CD4-positive, alpha-beta T cell treated with Interleukin-1 beta for 1 hour (primary cell): ENCODE results near the gene CCND2.
A peak's percentile ranks its signal among the peaks of the same experiment; 100 is the strongest.

Source experiments
- DNase-seq, 2 donors: peaks; one replicate each; pipeline ENCODE4 v3.0.0-alpha.2; 2020 to 2022

The CCND2 gene

GRCh38 chr12:4273652-4274395, at the start of gene CCND2:
Gene CCND2 (plus strand): TSS chr12:4273762. CDS start chr12:4274041, 279 bp downstream.
- peak; percentile 78 for DNase-seq

GRCh38 chr12:4224206-4224889, 49.2 kb upstream of the CCND2 start:
- DNase-seq, result no peak

- no peak for DNase-seq
Measured at GRCh38 chr12:4225571-4225970, 48.0 kb upstream of the CCND2 start.

- DNase-seq, result no peak
Measured at GRCh38 chr12:4227046-4227445, 46.5 kb upstream of the CCND2 start.

GRCh38 chr12:4228122-4228580, 45.4 kb upstream of the CCND2 start:
- no peak for DNase-seq

- DNase-seq, result no peak
Measured at GRCh38 chr12:4230526-4230925, 43.0 kb upstream of the CCND2 start.

GRCh38 chr12:4238577-4238976, 35.0 kb upstream of the CCND2 start:
- no peak for DNase-seq

- no peak for DNase-seq
Measured at GRCh38 chr12:4239746-4240145, 33.8 kb upstream of the CCND2 start.

- no peak for DNase-seq
Measured at GRCh38 chr12:4240161-4240783, 33.3 kb upstream of the CCND2 start.

GRCh38 chr12:4240981-4241380, 32.6 kb upstream of the CCND2 start:
- DNase-seq, result no peak

- no peak for DNase-seq
Measured at GRCh38 chr12:4241592-4241991, 32.0 kb upstream of the CCND2 start.

- DNase-seq, result no peak
Measured at GRCh38 chr12:4242595-4242994, 31.0 kb upstream of the CCND2 start.

- DNase-seq, result no peak
Measured at GRCh38 chr12:4243091-4243490, 30.5 kb upstream of the CCND2 start.

- peak in 1 of 2 donors; percentile 46 for DNase-seq
Measured at GRCh38 chr12:4243491-4244100, 30.0 kb upstream of the CCND2 start.

- no peak for DNase-seq
Measured at GRCh38 chr12:4244868-4245267, 28.7 kb upstream of the CCND2 start.

- DNase-seq, result no peak
Measured at GRCh38 chr12:4245446-4245845, 28.1 kb upstream of the CCND2 start.

GRCh38 chr12:4246116-4246515, 27.4 kb upstream of the CCND2 start:
- DNase-seq, result no peak

GRCh38 chr12:4250691-4251090, 22.9 kb upstream of the CCND2 start:
- DNase-seq, result no peak

- DNase-seq, result peak in 1 of 2 donors; percentile 49
Measured at GRCh38 chr12:4251216-4251891, 22.2 kb upstream of the CCND2 start.

GRCh38 chr12:4251967-4252366, 21.6 kb upstream of the CCND2 start:
- no peak for DNase-seq

- no peak for DNase-seq
Measured at GRCh38 chr12:4252601-4253000, 21.0 kb upstream of the CCND2 start.

- DNase-seq, result no peak
Measured at GRCh38 chr12:4256043-4256826, 17.3 kb upstream of the CCND2 start.
